ENCODE data around the gene GRAMD1B. TPM values are rescaled to one million over a fixed set of nuclear protein-coding genes. Genes with fewer than 3 reads are reported as not detected.

GRAMD1B gene
- total RNA-seq, 1 experiment from 2014 or later, result 82.1 TPM

GRCh38 chr11:123469586-123469985 is 39.5 kb downstream of the GRAMD1B start:
- TF ChIP-seq CTCF (conservative IDR thresholded peaks at IDR 0.05; ENCODE audit: low read depth, low read length), result no peak
- TF ChIP-seq EZH2 (IDR thresholded peaks at IDR 0.05; ENCODE audit: low read length, unreplicated experiment), result no peak
- no peak for TF ChIP-seq EZH2phosphoT487 (IDR thresholded peaks at IDR 0.05; ENCODE audit: borderline replicate concordance, low read length)
- Histone ChIP-seq H3K4me1 (ENCODE audit: insufficient read depth, low read length) (peaks cover 36% of the 10 kb centered on the region), H4K20me1 (ENCODE audit: low read length) (no peaks in the 10 kb centered on the region), H3K27ac (ENCODE audit: low read length) (peak overlapping the region; percentile 95), H3K9me2 (replicated peaks; ENCODE audit: low read length) (no peaks in the 10 kb centered on the region), H3K9me3 (ENCODE audit: low read length) (no peaks in the 10 kb centered on the region), H3K4me3 (ENCODE audit: low read length) (no peak overlapping the region), H3K36me3 (ENCODE audit: low read depth, low read length) (peaks cover 4% of the 10 kb centered on the region; the same call in 1 of the 2 replicates), H3K27me3 (ENCODE audit: low read length) (no peaks in the 10 kb centered on the region), H2AFZ (ENCODE audit: low read length) (no peak overlapping the region), H3K79me2 (ENCODE audit: low read length) (peaks cover 57% of the 10 kb centered on the region), H3F3A (ENCODE audit: low read length, unreplicated experiment) (peaks cover under 1% of the 10 kb centered on the region), H3K4me2 (ENCODE audit: low read length) (no peak overlapping the region), H3K9ac (ENCODE audit: low read length) (peak overlapping the region; percentile 1; the same call in 1 of the 2 replicates)
- ATAC-seq (no peak), DNase-seq (no peak)
- no TSS peak for BruUV-seq (replicated peaks)
- ChIA-PET CTCF (interaction anchor here (0.6 to 0.7 kb wide), 2 partner anchors 10 to 57 kb away, joined by 3 to 4 read pairs; no protein-coding TSS in a partner anchor), POLR2A (ENCODE audit: unreplicated experiment) (no interaction called here)
- intact Hi-C loops (cut with micrococcal nuclease), result no loop called here

- H3K4me3 ChIP-seq (ENCODE audit: low read length), result no peak overlapping the region
- H3K36me3 ChIP-seq (ENCODE audit: low read depth, low read length), result peaks cover 4% of the 10 kb centered on the region; the same call in 1 of the 2 replicates
- peak overlapping the region; percentile 95 for H3K27ac ChIP-seq (ENCODE audit: low read length)
- H3K9me3 ChIP-seq (ENCODE audit: low read length), result no peaks in the 10 kb centered on the region
- no peaks in the 10 kb centered on the region for H3K27me3 ChIP-seq (ENCODE audit: low read length)
- no peak overlapping the region for H2AFZ ChIP-seq (ENCODE audit: low read length)
- H3K9me2 ChIP-seq (replicated peaks; ENCODE audit: low read length), result no peaks in the 10 kb centered on the region
- CTCF ChIA-PET, result no interaction called here
- POLR2A ChIA-PET (ENCODE audit: unreplicated experiment), result no interaction called here
- peaks cover 66% of the 10 kb centered on the region for H3K79me2 ChIP-seq (ENCODE audit: low read length)
- no peak for TF ChIP-seq EZH2phosphoT487 (IDR thresholded peaks at IDR 0.05; ENCODE audit: borderline replicate concordance, low read length)
- no peak for TF ChIP-seq CTCF (conservative IDR thresholded peaks at IDR 0.05; ENCODE audit: low read depth, low read length)
- TF ChIP-seq EZH2 (IDR thresholded peaks at IDR 0.05; ENCODE audit: low read length, unreplicated experiment), result no peak
- no TSS peak for BruUV-seq (replicated peaks)
- no peak for ATAC-seq
- no peaks in the 10 kb centered on the region for H4K20me1 ChIP-seq (ENCODE audit: low read length)
- no peak overlapping the region for H3K4me2 ChIP-seq (ENCODE audit: low read length)
- H3K9ac ChIP-seq (ENCODE audit: low read length), result peak overlapping the region; percentile 90; the same call in 1 of the 2 replicates
- H3K4me1 ChIP-seq (ENCODE audit: insufficient read depth, low read length), result peaks cover 49% of the 10 kb centered on the region
- intact Hi-C loops (cut with micrococcal nuclease), result no loop called here
- H3F3A ChIP-seq (ENCODE audit: low read length, unreplicated experiment), result peaks cover 6% of the 10 kb centered on the region
- no peak for DNase-seq
Observed at GRCh38 chr11:123470842-123471241, 40.8 kb downstream of the GRAMD1B start.

GRCh38 chr11:123472236-123472935 is 42.3 kb downstream of the GRAMD1B start:
- H3K79me2 ChIP-seq (ENCODE audit: low read length), result peaks cover 73% of the 10 kb centered on the region
- TSS peak; percentile 25 for BruUV-seq (replicated peaks)
- no peak overlapping the region for H2AFZ ChIP-seq (ENCODE audit: low read length)
- H3F3A ChIP-seq (ENCODE audit: low read length, unreplicated experiment), result peaks cover 6% of the 10 kb centered on the region
- H3K4me3 ChIP-seq (ENCODE audit: low read length), result no peak overlapping the region
- H3K9me2 ChIP-seq (replicated peaks; ENCODE audit: low read length), result no peaks in the 10 kb centered on the region
- ChIA-PET CTCF (interaction anchor here (0.7 kb wide), 1 partner anchor 100 kb away, joined by 4 read pairs; no protein-coding TSS in a partner anchor), POLR2A (ENCODE audit: unreplicated experiment) (no interaction called here)
- H4K20me1 ChIP-seq (ENCODE audit: low read length), result no peaks in the 10 kb centered on the region
- H3K27ac ChIP-seq (ENCODE audit: low read length), result peak overlapping the region; percentile 95
- H3K36me3 ChIP-seq (ENCODE audit: low read depth, low read length), result peaks cover 4% of the 10 kb centered on the region; the same call in 1 of the 2 replicates
- TF ChIP-seq EZH2 (IDR thresholded peaks at IDR 0.05; ENCODE audit: low read length, unreplicated experiment) (no peak), EZH2phosphoT487 (IDR thresholded peaks at IDR 0.05; ENCODE audit: borderline replicate concordance, low read length) (no peak), CTCF (conservative IDR thresholded peaks at IDR 0.05; ENCODE audit: low read depth, low read length) (no peak)
- peaks cover 49% of the 10 kb centered on the region for H3K4me1 ChIP-seq (ENCODE audit: insufficient read depth, low read length)
- intact Hi-C loops (cut with micrococcal nuclease), result no loop called here
- H3K4me2 ChIP-seq (ENCODE audit: low read length), result no peak overlapping the region
- peak overlapping the region; percentile 90 for H3K9ac ChIP-seq (ENCODE audit: low read length)
- no peaks in the 10 kb centered on the region for H3K27me3 ChIP-seq (ENCODE audit: low read length)
- ATAC-seq, result no peak; the same call in 1 of the 2 replicates
- DNase-seq, result peak; percentile 80
- H3K9me3 ChIP-seq (ENCODE audit: low read length), result no peaks in the 10 kb centered on the region
